MM.1S (cell line): Measurements from ENCODE around the gene CHCHD6.

Experiments
- CTCF ChIP-seq: fragments of 300-600 bp; sonication (generic); IDR thresholded peaks from 2 replicates; pipeline ENCODE4 v1.5.1; 2016; ENCODE audit warnings: antibody characterized with exemption, low read length, mixed read lengths
- EZH2 ChIP-seq: fragments of 300-600 bp; sonication (generic); optimal IDR thresholded peaks from 2 replicates; pipeline ENCODE3; 2017; ENCODE audit warnings: low read depth, mild to moderate bottlenecking, antibody characterized with exemption, low read length, mixed read lengths

- TF ChIP-seq CTCF = no peak
- no peak for TF ChIP-seq EZH2
These were observed 191.4 kb downstream of the CHCHD6 start for GRCh38 chr3:126895178-126896066.
